ENCODE results near the gene RTN3.

RTN3 gene

GRCh38 chr11:63800921-63801320 lies 119.6 kb downstream of the RTN3 start:
- H3K14ac ChIP-seq (ENCODE audit: low read length) = no peak overlapping the region
- peaks cover 3 to 6% of the 10 kb centered on the region in 2 donors for H3K9me3 ChIP-seq (replicated peaks in 1 of 2; ENCODE audit: control insufficient read depth in 2 of 2, insufficient read depth in 1 of 2, low read depth in 1 of 2, low read length in 2 of 2)
- no peak overlapping the region for H2BK12ac ChIP-seq (ENCODE audit: low read length)
- H3K4ac ChIP-seq (ENCODE audit: low read length) = no peak overlapping the region
- H2BK15ac ChIP-seq (ENCODE audit: low read length) = no peak overlapping the region
- H2BK120ac ChIP-seq (ENCODE audit: low read depth, low read length) = no peak overlapping the region
- no peak overlapping the region for H4K8ac ChIP-seq (ENCODE audit: low read depth, low read length)
- H2AFZ ChIP-seq (ENCODE audit: low read length) = no peak overlapping the region
- no peaks in the 10 kb centered on the region for H3K36me3 ChIP-seq (replicated peaks in 1 of 2; ENCODE audit: control insufficient read depth in 2 of 2, insufficient read depth in 2 of 2, low read length in 2 of 2)
- no peak overlapping the region for H3K9ac ChIP-seq (ENCODE audit: low read depth, low read length, poor library complexity)
- no peak overlapping the region for H3K4me3 ChIP-seq (ENCODE audit: low read length in 2 of 2)
- no peak overlapping the region for H2AK5ac ChIP-seq (ENCODE audit: low read depth, low read length)
- WGBS, 2 donors (ENCODE audit: extremely low coverage in 2 of 2, insufficient read length in 2 of 2, insufficient replicate concordance in 1 of 2) = no CpG with 5 or more reads among the region's 5 CpGs
- no peak overlapping the region for H2BK5ac ChIP-seq (ENCODE audit: low read length)
- no peak for DNase-seq (ENCODE audit: low spot score)
- no peak overlapping the region for H3K18ac ChIP-seq (ENCODE audit: low read length)
- H3K27ac ChIP-seq (replicated peaks; ENCODE audit: low read length) = no peak overlapping the region
- H3K4me1 ChIP-seq (ENCODE audit: control insufficient read depth in 2 of 2, insufficient read depth in 1 of 2, low read depth in 1 of 2, low read length in 2 of 2) = peaks cover 0 to 5% of the 10 kb centered on the region in 2 donors
- H3K27me3 ChIP-seq (ENCODE audit: control insufficient read depth in 3 of 3, insufficient read depth in 3 of 3, low read depth in 1 of 3, low read length in 3 of 3) = peaks cover 0 to 2% (median 0%) of the 10 kb centered on the region in 3 experiments
- peaks cover 1% of the 10 kb centered on the region for H3K79me1 ChIP-seq (ENCODE audit: low read depth, low read length)
- H3K4me2 ChIP-seq (ENCODE audit: insufficient read depth, low read length, poor library complexity, severe bottlenecking) = no peak overlapping the region
- no peak overlapping the region for H4K91ac ChIP-seq (ENCODE audit: low read depth, low read length, poor library complexity)
- H3K23ac ChIP-seq (ENCODE audit: low read depth, low read length, poor library complexity) = no peak overlapping the region

- Histone ChIP-seq H3K27me3 (ENCODE audit: control insufficient read depth in 3 of 3, insufficient read depth in 3 of 3, low read depth in 1 of 3, low read length in 3 of 3) (peaks cover 0 to 2% (median 0%) of the 10 kb centered on the region in 3 experiments), H4K91ac (ENCODE audit: low read depth, low read length, poor library complexity) (no peak overlapping the region), H3K14ac (ENCODE audit: low read length) (no peak overlapping the region), H2BK120ac (ENCODE audit: low read depth, low read length) (no peak overlapping the region), H3K4me3 (ENCODE audit: low read length in 2 of 2) (no peak overlapping the region), H4K8ac (ENCODE audit: low read depth, low read length) (no peak overlapping the region), H3K4me1 (ENCODE audit: control insufficient read depth in 2 of 2, insufficient read depth in 1 of 2, low read depth in 1 of 2, low read length in 2 of 2) (peaks cover 0 to 5% of the 10 kb centered on the region in 2 donors), H3K18ac (ENCODE audit: low read length) (peak overlapping the region; percentile 4), H2AK5ac (ENCODE audit: low read depth, low read length) (no peak overlapping the region), H3K9ac (ENCODE audit: low read depth, low read length, poor library complexity) (no peak overlapping the region), H2BK5ac (ENCODE audit: low read length) (no peak overlapping the region), H3K4me2 (ENCODE audit: insufficient read depth, low read length, poor library complexity, severe bottlenecking) (no peak overlapping the region), H3K27ac (replicated peaks; ENCODE audit: low read length) (peak overlapping the region; percentile 66), H3K4ac (ENCODE audit: low read length) (no peak overlapping the region), H3K36me3 (replicated peaks in 1 of 2; ENCODE audit: control insufficient read depth in 2 of 2, insufficient read depth in 2 of 2, low read length in 2 of 2) (no peaks in the 10 kb centered on the region), H3K79me1 (ENCODE audit: low read depth, low read length) (no peaks in the 10 kb centered on the region), H2BK12ac (ENCODE audit: low read length) (no peak overlapping the region), H3K9me3 (replicated peaks in 1 of 2; ENCODE audit: control insufficient read depth in 2 of 2, insufficient read depth in 1 of 2, low read depth in 1 of 2, low read length in 2 of 2) (no peaks in the 10 kb centered on the region), H2AFZ (ENCODE audit: low read length) (no peak overlapping the region), H2BK15ac (ENCODE audit: low read length) (no peak overlapping the region), H3K23ac (ENCODE audit: low read depth, low read length, poor library complexity) (no peak overlapping the region)
- DNase-seq (ENCODE audit: low spot score) = peak; percentile 57
- WGBS, 2 donors (ENCODE audit: extremely low coverage in 2 of 2, insufficient read length in 2 of 2, insufficient replicate concordance in 1 of 2) = no CpG with 5 or more reads among the region's 10 CpGs
These were observed 121.5 kb downstream of the RTN3 start for GRCh38 chr11:63802637-63803414.

DNA sequence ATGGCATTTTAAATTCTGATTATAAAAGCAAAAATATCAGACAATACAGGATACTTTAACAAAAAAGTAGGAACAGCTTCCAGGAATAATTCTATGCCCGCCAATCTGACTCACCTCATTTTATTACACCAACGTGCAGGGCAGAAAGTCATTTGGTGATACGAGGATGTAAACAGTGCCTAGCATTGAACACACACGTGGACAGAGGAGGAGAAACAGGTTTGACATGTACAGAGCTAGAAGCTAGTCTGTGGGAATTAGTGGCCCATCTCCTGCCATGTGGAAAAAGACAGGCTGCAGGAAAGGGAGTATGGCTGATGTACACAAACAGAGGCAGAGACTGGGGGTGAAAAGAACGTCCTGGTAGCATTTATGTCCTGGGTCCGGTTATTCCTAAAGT lies 123.0 kb downstream of the RTN3 start:
- H3K27me3 ChIP-seq (ENCODE audit: control insufficient read depth in 3 of 3, insufficient read depth in 3 of 3, low read depth in 1 of 3, low read length in 3 of 3) = peaks cover 0 to 2% (median 0%) of the 10 kb centered on the region in 3 experiments
- DNase-seq (ENCODE audit: low spot score) = no peak
- H3K4me2 ChIP-seq (ENCODE audit: insufficient read depth, low read length, poor library complexity, severe bottlenecking) = no peak overlapping the region
- no CpG with 5 or more reads among the region's 6 CpGs for WGBS, 2 donors (ENCODE audit: extremely low coverage in 2 of 2, insufficient read length in 2 of 2, insufficient replicate concordance in 1 of 2)
- H3K4ac ChIP-seq (ENCODE audit: low read length) = no peak overlapping the region
- H4K8ac ChIP-seq (ENCODE audit: low read depth, low read length) = no peak overlapping the region
- no peak overlapping the region for H2BK5ac ChIP-seq (ENCODE audit: low read length)
- H3K36me3 ChIP-seq (replicated peaks in 1 of 2; ENCODE audit: control insufficient read depth in 2 of 2, insufficient read depth in 2 of 2, low read length in 2 of 2) = no peaks in the 10 kb centered on the region
- no peak overlapping the region for H3K14ac ChIP-seq (ENCODE audit: low read length)
- H2BK120ac ChIP-seq (ENCODE audit: low read depth, low read length) = no peak overlapping the region
- H2AK5ac ChIP-seq (ENCODE audit: low read depth, low read length) = no peak overlapping the region
- H3K9me3 ChIP-seq (replicated peaks in 1 of 2; ENCODE audit: control insufficient read depth in 2 of 2, insufficient read depth in 1 of 2, low read depth in 1 of 2, low read length in 2 of 2) = no peaks in the 10 kb centered on the region
- no peak overlapping the region for H2BK12ac ChIP-seq (ENCODE audit: low read length)
- H2BK15ac ChIP-seq (ENCODE audit: low read length) = no peak overlapping the region
- peaks cover 0 to 5% of the 10 kb centered on the region in 2 donors for H3K4me1 ChIP-seq (ENCODE audit: control insufficient read depth in 2 of 2, insufficient read depth in 1 of 2, low read depth in 1 of 2, low read length in 2 of 2)
- no peak overlapping the region for H2AFZ ChIP-seq (ENCODE audit: low read length)
- no peaks in the 10 kb centered on the region for H3K79me1 ChIP-seq (ENCODE audit: low read depth, low read length)
- H3K9ac ChIP-seq (ENCODE audit: low read depth, low read length, poor library complexity) = no peak overlapping the region
- peak overlapping the region; percentile 9 for H3K27ac ChIP-seq (replicated peaks; ENCODE audit: low read length)
- H3K4me3 ChIP-seq (ENCODE audit: low read length in 2 of 2) = no peak overlapping the region
- no peak overlapping the region for H3K18ac ChIP-seq (ENCODE audit: low read length)
- H4K91ac ChIP-seq (ENCODE audit: low read depth, low read length, poor library complexity) = no peak overlapping the region
- no peak overlapping the region for H3K23ac ChIP-seq (ENCODE audit: low read depth, low read length, poor library complexity)

DNA sequence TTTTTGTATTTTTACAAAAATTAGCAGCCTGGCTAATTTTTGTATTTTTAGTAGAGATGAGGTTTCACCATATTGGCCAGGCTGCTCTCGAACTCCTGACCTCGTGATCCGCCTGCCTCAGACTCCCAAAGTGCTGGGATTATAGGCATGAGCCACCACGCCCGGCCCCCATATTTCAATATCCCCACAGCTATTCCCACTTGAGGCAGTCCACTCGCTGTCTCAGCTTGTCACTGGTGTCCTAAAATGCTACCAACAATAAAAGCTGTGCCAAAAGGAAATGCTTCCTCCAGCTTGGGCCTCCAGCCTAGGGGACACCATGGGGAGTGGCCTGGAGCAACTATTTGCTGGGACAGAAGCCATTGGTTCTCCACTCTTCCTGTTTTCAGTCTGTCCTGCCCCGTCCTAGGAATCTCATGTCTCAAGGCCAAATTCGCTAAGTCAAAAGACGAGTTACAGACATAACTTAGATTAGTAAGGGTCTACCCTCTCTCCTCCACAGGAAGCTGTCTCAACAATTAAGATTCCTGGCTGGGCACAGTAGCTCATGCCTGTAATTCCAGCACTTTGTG lies 124.6 kb downstream of the RTN3 start:
- peaks cover 0 to 5% of the 10 kb centered on the region in 2 donors for H3K4me1 ChIP-seq (ENCODE audit: control insufficient read depth in 2 of 2, insufficient read depth in 1 of 2, low read depth in 1 of 2, low read length in 2 of 2)

More for the DNA sequence above, 124.6 kb downstream of the RTN3 start:
- Histone ChIP-seq H3K9me3 (replicated peaks in 1 of 2; ENCODE audit: control insufficient read depth in 2 of 2, insufficient read depth in 1 of 2, low read depth in 1 of 2, low read length in 2 of 2) (no peaks in the 10 kb centered on the region), H3K36me3 (replicated peaks in 1 of 2; ENCODE audit: control insufficient read depth in 2 of 2, insufficient read depth in 2 of 2, low read length in 2 of 2) (no peaks in the 10 kb centered on the region), H3K9ac (ENCODE audit: low read depth, low read length, poor library complexity) (no peak overlapping the region), H3K27me3 (ENCODE audit: control insufficient read depth in 3 of 3, insufficient read depth in 3 of 3, low read depth in 1 of 3, low read length in 3 of 3) (peaks cover 0 to 2% (median 0%) of the 10 kb centered on the region in 3 experiments), H4K8ac (ENCODE audit: low read depth, low read length) (no peak overlapping the region), H3K4me3 (ENCODE audit: low read length in 2 of 2) (no peak overlapping the region), H3K14ac (ENCODE audit: low read length) (no peak overlapping the region), H3K4ac (ENCODE audit: low read length) (no peak overlapping the region), H2AK5ac (ENCODE audit: low read depth, low read length) (no peak overlapping the region), H2BK15ac (ENCODE audit: low read length) (no peak overlapping the region), H3K23ac (ENCODE audit: low read depth, low read length, poor library complexity) (no peak overlapping the region), H3K27ac (replicated peaks; ENCODE audit: low read length) (no peak overlapping the region), H4K91ac (ENCODE audit: low read depth, low read length, poor library complexity) (no peak overlapping the region), H2BK12ac (ENCODE audit: low read length) (no peak overlapping the region), H2BK5ac (ENCODE audit: low read length) (no peak overlapping the region), H3K18ac (ENCODE audit: low read length) (no peak overlapping the region), H3K4me2 (ENCODE audit: insufficient read depth, low read length, poor library complexity, severe bottlenecking) (no peak overlapping the region), H3K79me1 (ENCODE audit: low read depth, low read length) (peaks cover 1% of the 10 kb centered on the region), H2AFZ (ENCODE audit: low read length) (no peak overlapping the region), H2BK120ac (ENCODE audit: low read depth, low read length) (no peak overlapping the region)
- WGBS, 2 donors (ENCODE audit: extremely low coverage in 2 of 2, insufficient read length in 2 of 2, insufficient replicate concordance in 1 of 2) = no CpG with 5 or more reads among the region's 9 CpGs
- no peak for DNase-seq (ENCODE audit: low spot score)

Measured in neuronal stem cell (in vitro differentiated cells).